Osteoblast (primary cell): ENCODE measurements around the gene SMARCC2. TPM values are rescaled to one million over a fixed set of nuclear protein-coding genes. Genes with fewer than 3 reads are reported as not detected.
A peak's percentile ranks its signal among the peaks of the same experiment; 100 is the strongest.

Experiments used
- DNase-seq: peaks from one replicate; pipeline ENCODE4 v3.0.0; 2011; ENCODE audit warnings: low spot score, mixed read lengths; ENCODE audit not compliant: insufficient read length; ENCODE audit errors: missing footprints
- H2AFZ ChIP-seq: 2 replicates; pipeline ENCODE4 v1.6.0; 2011; ENCODE audit warnings: mild to moderate bottlenecking, low read length
- H3K27ac ChIP-seq: 2 replicates; pipeline ENCODE4 v1.5.1; 2011; ENCODE audit warnings: mild to moderate bottlenecking, low read depth, low read length, moderate library complexity
- H3K27me3 ChIP-seq: 2 replicates; pipeline ENCODE4 v1.6.0; 2012; ENCODE audit warnings: mild to moderate bottlenecking, control low read depth, inconsistent platforms, low read length, moderate library complexity; ENCODE audit not compliant: insufficient read depth
- H3K36me3 ChIP-seq: 2 replicates; pipeline ENCODE4 v1.5.1; 2011; ENCODE audit warnings: mild to moderate bottlenecking, low read length, control low read depth, moderate library complexity; ENCODE audit not compliant: insufficient read depth
- H3K4me1 ChIP-seq: 2 replicates; pipeline ENCODE4 v1.5.1; 2011; ENCODE audit warnings: mild to moderate bottlenecking, low read length, control low read depth, moderate library complexity; ENCODE audit not compliant: insufficient read depth
- H3K4me2 ChIP-seq: 2 replicates; pipeline ENCODE4 v1.6.0; 2011; ENCODE audit warnings: mild to moderate bottlenecking, low read length; ENCODE audit not compliant: insufficient read depth
- H3K4me3 ChIP-seq: fragments of 200-600 bp; sonication (generic); 3 replicates; pipeline ENCODE4 v1.5.1; 2012; ENCODE audit warnings: mild to moderate bottlenecking, low read length, inconsistent platforms; ENCODE audit not compliant: insufficient read depth
- H3K79me2 ChIP-seq: 2 replicates; pipeline ENCODE4 v1.6.0; 2012; ENCODE audit warnings: mild to moderate bottlenecking, low read length, control low read depth, inconsistent platforms; ENCODE audit not compliant: insufficient read depth
- H3K9me3 ChIP-seq: 2 replicates; pipeline ENCODE4 v1.5.1; 2011; ENCODE audit warnings: low read depth, low read length, control low read depth
- H4K20me1 ChIP-seq: 2 replicates; pipeline ENCODE4 v1.6.0; 2012; ENCODE audit warnings: mild to moderate bottlenecking, low read length, control low read depth; ENCODE audit not compliant: insufficient read depth
- total RNA-seq: library from RNA; depleted of rRNA; stranded (reverse); fragments of >200 nt; gene quantifications from 2 replicates; pipeline ENCODE4 v1.2.3, GENCODE V29; 2012
- TF ChIP-seq, protein P1 (sequence below): IDR thresholded peaks from 2 replicates; pipeline ENCODE4 v1.5.1; 2011; ENCODE audit warnings: mild to moderate bottlenecking, low read depth, low read length, moderate library complexity; ENCODE audit errors: extremely low read depth

Gene SMARCC2
- total RNA-seq, 1 donor, result 65.9 TPM

DNA sequence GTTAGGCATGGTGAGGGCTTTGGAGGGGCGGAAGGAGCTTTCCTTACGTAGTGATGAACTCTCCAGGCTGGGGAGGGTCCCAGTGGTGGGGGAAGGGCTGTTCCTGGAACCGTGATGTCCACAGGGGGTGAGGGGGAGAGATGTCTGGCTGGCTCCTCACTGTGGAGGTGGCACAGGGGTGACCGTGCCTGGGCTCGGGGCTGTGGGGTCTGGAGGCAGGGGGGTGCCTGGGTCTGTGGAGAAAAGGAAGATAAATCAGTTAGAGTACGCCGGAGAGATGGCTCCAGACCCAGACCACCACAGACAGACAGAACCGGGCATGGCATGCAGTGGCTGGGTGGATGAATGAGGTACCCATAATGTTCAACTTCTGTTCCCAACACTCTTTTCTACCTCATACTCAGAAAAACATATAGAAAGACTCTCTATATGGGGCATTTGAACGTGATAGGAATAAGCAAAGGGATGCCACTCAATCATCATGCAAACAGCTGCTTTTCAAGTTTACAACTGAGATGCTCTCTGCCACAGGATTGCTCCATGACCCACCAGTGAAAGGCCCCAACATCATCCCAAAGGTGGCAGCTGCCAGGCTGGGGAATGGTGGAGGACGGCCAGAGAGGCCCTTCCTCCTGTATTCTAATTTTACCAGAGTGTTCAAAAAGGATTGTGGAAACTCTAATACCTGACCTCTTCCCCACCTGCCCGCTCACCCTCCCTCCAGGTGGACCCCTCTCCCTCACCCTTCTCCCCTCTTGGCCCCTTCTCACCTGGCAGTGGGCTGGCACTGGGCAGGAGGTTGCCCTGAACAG lies 25.5 kb downstream of the SMARCC2 start:
- Histone ChIP-seq H3K36me3 (peaks cover 81% of the 10 kb centered on the region), H3K4me1 (peaks cover 19% of the 10 kb centered on the region), H3K27ac (no peak overlapping the region), H3K4me2 (no peak overlapping the region), H2AFZ (no peak overlapping the region), H3K4me3 (no peak overlapping the region), H3K9me3 (no peaks in the 10 kb centered on the region), H3K79me2 (peaks cover 33% of the 10 kb centered on the region), H4K20me1 (peaks cover 44% of the 10 kb centered on the region), H3K27me3 (no peaks in the 10 kb centered on the region)
- TF ChIP-seq, protein P1, sequence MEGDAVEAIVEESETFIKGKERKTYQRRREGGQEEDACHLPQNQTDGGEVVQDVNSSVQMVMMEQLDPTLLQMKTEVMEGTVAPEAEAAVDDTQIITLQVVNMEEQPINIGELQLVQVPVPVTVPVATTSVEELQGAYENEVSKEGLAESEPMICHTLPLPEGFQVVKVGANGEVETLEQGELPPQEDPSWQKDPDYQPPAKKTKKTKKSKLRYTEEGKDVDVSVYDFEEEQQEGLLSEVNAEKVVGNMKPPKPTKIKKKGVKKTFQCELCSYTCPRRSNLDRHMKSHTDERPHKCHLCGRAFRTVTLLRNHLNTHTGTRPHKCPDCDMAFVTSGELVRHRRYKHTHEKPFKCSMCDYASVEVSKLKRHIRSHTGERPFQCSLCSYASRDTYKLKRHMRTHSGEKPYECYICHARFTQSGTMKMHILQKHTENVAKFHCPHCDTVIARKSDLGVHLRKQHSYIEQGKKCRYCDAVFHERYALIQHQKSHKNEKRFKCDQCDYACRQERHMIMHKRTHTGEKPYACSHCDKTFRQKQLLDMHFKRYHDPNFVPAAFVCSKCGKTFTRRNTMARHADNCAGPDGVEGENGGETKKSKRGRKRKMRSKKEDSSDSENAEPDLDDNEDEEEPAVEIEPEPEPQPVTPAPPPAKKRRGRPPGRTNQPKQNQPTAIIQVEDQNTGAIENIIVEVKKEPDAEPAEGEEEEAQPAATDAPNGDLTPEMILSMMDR, result no peak
- no peak for DNase-seq

DNA sequence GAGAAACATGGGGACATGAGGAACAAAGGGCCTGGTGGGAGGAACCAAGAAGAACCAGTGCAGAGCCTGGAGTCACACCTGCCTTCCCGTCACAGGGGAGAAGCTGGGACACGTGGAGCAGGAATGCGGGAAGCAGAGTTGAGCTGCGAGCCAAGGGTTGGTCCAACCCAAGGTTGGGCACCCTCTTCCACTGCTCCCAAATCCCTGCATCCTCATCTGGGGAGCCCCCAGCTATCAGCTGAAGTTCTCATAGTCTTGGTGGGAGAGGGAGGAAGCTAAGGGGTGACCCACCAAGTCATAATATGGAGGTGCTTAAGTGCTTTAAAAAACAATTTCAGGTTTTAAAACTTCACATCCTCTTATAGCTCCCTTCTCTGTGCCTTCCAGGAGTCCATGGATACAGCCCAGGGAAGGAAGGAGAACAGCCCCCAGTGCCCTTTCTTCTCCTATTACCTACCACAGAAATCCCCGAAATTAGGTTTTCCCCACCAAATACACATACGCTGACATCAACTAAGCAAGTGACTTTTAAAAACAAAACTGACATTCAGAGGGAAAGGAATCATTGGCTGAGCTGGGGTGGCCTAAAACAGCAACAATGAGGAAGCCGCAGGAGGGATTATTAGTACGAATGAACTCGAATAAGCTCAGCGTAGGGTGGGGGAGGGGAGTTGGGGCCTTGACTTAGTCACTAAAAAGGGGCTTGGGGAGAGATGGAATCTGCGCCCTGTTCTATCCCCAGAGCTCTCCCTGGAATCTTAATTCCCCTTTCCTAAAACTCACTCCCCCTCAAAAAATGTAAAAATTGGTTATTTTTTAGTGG lies 26.6 kb downstream of the SMARCC2 start:
- H3K9me3 ChIP-seq, result no peaks in the 10 kb centered on the region
- peaks cover 19% of the 10 kb centered on the region for H3K4me1 ChIP-seq
- peaks cover 40% of the 10 kb centered on the region for H3K79me2 ChIP-seq
- no peak overlapping the region for H2AFZ ChIP-seq
- no peak overlapping the region for H3K27ac ChIP-seq
- H3K4me3 ChIP-seq, result no peak overlapping the region
- H3K4me2 ChIP-seq, result no peak overlapping the region
- H3K36me3 ChIP-seq, result peaks cover 75% of the 10 kb centered on the region
- TF ChIP-seq, protein P1, result no peak
- no peak for DNase-seq
- no peaks in the 10 kb centered on the region for H3K27me3 ChIP-seq
- H4K20me1 ChIP-seq, result peaks cover 44% of the 10 kb centered on the region

DNA sequence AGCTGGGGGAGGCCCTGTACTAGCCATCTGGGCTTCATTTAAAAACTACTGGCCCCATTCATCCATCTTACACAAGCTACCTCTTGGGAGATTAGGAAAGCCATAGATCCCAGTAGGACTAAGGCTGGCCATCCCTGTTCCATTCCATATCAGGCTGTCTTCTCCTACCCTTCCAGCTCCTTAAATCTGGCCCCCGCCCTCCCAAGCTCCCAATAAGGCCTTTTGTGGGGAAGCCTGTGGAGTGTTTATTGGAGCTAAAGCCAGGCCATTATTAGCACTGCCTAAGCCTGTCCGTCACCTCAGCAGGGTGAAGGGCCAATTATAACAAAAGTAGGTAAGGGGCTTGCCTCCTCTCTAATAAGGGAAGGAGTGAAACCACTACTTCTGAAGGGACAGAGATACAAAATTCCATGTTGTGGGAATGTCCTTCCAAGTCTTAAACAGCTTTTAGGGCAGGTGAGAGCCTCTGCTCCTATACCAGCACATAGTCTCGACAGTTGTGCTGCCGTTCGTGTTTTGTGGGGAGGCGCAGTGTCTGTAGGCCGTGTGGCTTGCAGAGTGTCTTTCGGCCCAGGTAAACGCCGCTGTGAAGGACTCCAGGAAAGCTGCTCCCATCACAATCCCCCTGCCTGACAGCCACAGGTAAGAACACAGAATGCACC lies 27.5 kb downstream of the SMARCC2 start:
- no peak overlapping the region for H2AFZ ChIP-seq
- no peak overlapping the region for H3K4me3 ChIP-seq
- H3K79me2 ChIP-seq, result peaks cover 40% of the 10 kb centered on the region
- DNase-seq, result no peak
- peak overlapping the region; percentile 87 for H3K27ac ChIP-seq
- peaks cover 25% of the 10 kb centered on the region for H3K4me1 ChIP-seq
- no peaks in the 10 kb centered on the region for H3K27me3 ChIP-seq
- peaks cover 70% of the 10 kb centered on the region for H3K36me3 ChIP-seq
- H4K20me1 ChIP-seq, result peaks cover 44% of the 10 kb centered on the region
- H3K4me2 ChIP-seq, result peak overlapping the region; percentile 99
- TF ChIP-seq, protein P1, result no peak
- no peaks in the 10 kb centered on the region for H3K9me3 ChIP-seq
